H9 (cell line): ENCODE measurements around the gene MAP3K5. TPM values are rescaled to one million over a fixed set of nuclear protein-coding genes. Genes with fewer than 3 reads are reported as not detected.

Experiments
- DNase-seq: peaks from one replicate; pipeline ENCODE4 v3.0.0-alpha.2; 2017
- H2AFZ ChIP-seq: one replicate; pipeline ENCODE4 v1.6.1; 2013; ENCODE audit warnings: mild to moderate bottlenecking, low read length, control low read depth, moderate library complexity
- H2AK5ac ChIP-seq: 2 replicates; pipeline ENCODE4 v1.6.1; 2013; ENCODE audit warnings: low read length, control low read depth, mixed read lengths; ENCODE audit not compliant: insufficient read length
- H2BK120ac ChIP-seq: one replicate; pipeline ENCODE4 v1.6.1; 2013; ENCODE audit warnings: low read depth, mild to moderate bottlenecking, low read length, control low read depth, inconsistent platforms; ENCODE audit not compliant: poor library complexity, severe bottlenecking
- H2BK12ac ChIP-seq: 2 replicates; pipeline ENCODE4 v1.6.1; 2013; ENCODE audit warnings: low read length, control low read depth, mixed read lengths, low read depth; ENCODE audit not compliant: insufficient read length
- H2BK15ac ChIP-seq: 2 replicates; pipeline ENCODE4 v1.6.1; 2013; ENCODE audit warnings: low read depth, low read length, control low read depth
- H2BK20ac ChIP-seq: one replicate; pipeline ENCODE4 v1.6.1; 2013; ENCODE audit warnings: low read depth, mild to moderate bottlenecking, low read length, control low read depth, inconsistent platforms; ENCODE audit not compliant: poor library complexity, severe bottlenecking
- H2BK5ac ChIP-seq: 2 replicates; pipeline ENCODE4 v1.6.1; 2013; ENCODE audit warnings: low read length, control low read depth, mixed read lengths; ENCODE audit not compliant: insufficient read length
- H3K14ac ChIP-seq: 2 replicates; pipeline ENCODE4 v1.6.1; 2013; ENCODE audit warnings: low read length, control low read depth; ENCODE audit not compliant: insufficient read depth
- H3K18ac ChIP-seq: 2 replicates; pipeline ENCODE4 v1.6.1; 2013; ENCODE audit warnings: low read depth, mild to moderate bottlenecking, mixed read lengths, low read length, control low read depth; ENCODE audit not compliant: insufficient read length
- H3K23ac ChIP-seq: 2 replicates; pipeline ENCODE4 v1.6.1; 2013; ENCODE audit warnings: low read length, control low read depth, mixed read lengths, low read depth; ENCODE audit not compliant: insufficient read length
- H3K23me2 ChIP-seq: 2 replicates; pipeline ENCODE4 v1.6.1; 2013; ENCODE audit warnings: low read depth, mild to moderate bottlenecking, mixed read lengths, low read length, control low read depth; ENCODE audit not compliant: insufficient read length, poor library complexity, severe bottlenecking
- H3K27ac ChIP-seq: 2 replicates; pipeline ENCODE4 v1.5.1; 2013; ENCODE audit warnings: low read length, control low read depth, mixed read lengths, low read depth; ENCODE audit not compliant: insufficient read length
- H3K27me3 ChIP-seq: 2 replicates; pipeline ENCODE4 v1.6.1; 2013; ENCODE audit warnings: low read length, control low read depth, inconsistent platforms; ENCODE audit not compliant: insufficient read depth
- H3K4ac ChIP-seq: 2 replicates; pipeline ENCODE4 v1.6.1; 2013; ENCODE audit warnings: low read depth, mild to moderate bottlenecking, control low read depth, inconsistent platforms, low read length, moderate library complexity
- H3K4me1 ChIP-seq: 2 replicates; pipeline ENCODE4 v1.6.1; 2013; ENCODE audit warnings: low read length, control low read depth, inconsistent platforms; ENCODE audit not compliant: insufficient read depth
- H3K4me2 ChIP-seq: 2 replicates; pipeline ENCODE4 v1.6.1; 2013; ENCODE audit warnings: low read length, control low read depth, mixed read lengths; ENCODE audit not compliant: insufficient read length, insufficient read depth
- H3K56ac ChIP-seq: 2 replicates; pipeline ENCODE4 v1.6.1; 2013; ENCODE audit warnings: low read depth, mild to moderate bottlenecking, mixed read lengths, low read length, control low read depth; ENCODE audit not compliant: insufficient read length
- H3K79me1 ChIP-seq: 2 replicates; pipeline ENCODE4 v1.6.1; 2013; ENCODE audit warnings: low read depth, mild to moderate bottlenecking, moderate library complexity, low read length, control low read depth, inconsistent platforms; ENCODE audit not compliant: insufficient read depth, poor library complexity, severe bottlenecking
- H3K79me2 ChIP-seq: 2 replicates; pipeline ENCODE4 v1.6.1; 2013; ENCODE audit warnings: low read length, control low read depth, inconsistent platforms; ENCODE audit not compliant: insufficient read depth
- H3K9ac ChIP-seq: 2 replicates; pipeline ENCODE4 v1.6.1; 2013; ENCODE audit warnings: low read length, control low read depth, mixed read lengths; ENCODE audit not compliant: insufficient read length; ENCODE audit errors: extremely low read depth
- H3K9me3 ChIP-seq: one replicate; pipeline ENCODE4 v1.6.1; 2013; ENCODE audit warnings: low read depth, low read length, inconsistent platforms; ENCODE audit not compliant: control insufficient read depth
- H3T11ph ChIP-seq: one replicate; pipeline ENCODE4 v1.6.1; 2013; ENCODE audit warnings: mild to moderate bottlenecking, low read length, control low read depth, inconsistent platforms
- H4K20me1 ChIP-seq: one replicate; pipeline ENCODE4 v1.6.1; 2013; ENCODE audit not compliant: control insufficient read depth, insufficient read length, insufficient read depth
- H4K5ac ChIP-seq: 2 replicates; pipeline ENCODE4 v1.6.1; 2013; ENCODE audit warnings: low read depth, mild to moderate bottlenecking, mixed read lengths, low read length, control low read depth; ENCODE audit not compliant: insufficient read length
- H4K8ac ChIP-seq: replicated peaks from 2 replicates; pipeline ENCODE4 v1.6.1; 2013; ENCODE audit warnings: low read length, control low read depth, mixed read lengths, low read depth; ENCODE audit not compliant: insufficient read length
- H4K91ac ChIP-seq: 2 replicates; pipeline ENCODE4 v1.6.1; 2013; ENCODE audit warnings: low read depth, mild to moderate bottlenecking, moderate library complexity, mixed read lengths, low read length, control low read depth; ENCODE audit not compliant: insufficient read length
- H3K27ac Mint-ChIP-seq, 3 experiments: 2 replicates in 2 of 3; 3 replicates in 1 of 3; pipeline ENCODE4 v1.8.0; 2020 to 2021; ENCODE audit warnings: mixed read lengths in 3 of 3, mild to moderate bottlenecking in 1 of 3, moderate library complexity in 1 of 3
- H3K27me3 Mint-ChIP-seq: 2 replicates; pipeline ENCODE4 v1.8.0; 2021; ENCODE audit warnings: low read depth, mild to moderate bottlenecking, moderate library complexity, mixed read lengths
- H3K36me3 Mint-ChIP-seq, 3 experiments: 2 replicates in 2 of 3; 3 replicates in 1 of 3; pipeline ENCODE4 v1.8.0; 2020 to 2021; ENCODE audit warnings: low read depth in 3 of 3, mixed read lengths in 3 of 3; ENCODE audit not compliant: insufficient read depth in 1 of 3
- H3K4me1 Mint-ChIP-seq, 2 experiments: 2 replicates each; pipeline ENCODE4 v1.8.0; 2020; ENCODE audit warnings: mixed read lengths in 2 of 2
- H3K4me3 Mint-ChIP-seq, 2 experiments: 2 replicates in 1 of 2; 3 replicates in 1 of 2; pipeline ENCODE4 v1.8.0; 2020 to 2021; ENCODE audit warnings: mild to moderate bottlenecking in 2 of 2, mixed read lengths in 2 of 2, moderate library complexity in 1 of 2
- H3K9me3 Mint-ChIP-seq, 2 experiments: 2 replicates in 1 of 2; 3 replicates in 1 of 2; pipeline ENCODE4 v1.8.0; 2020; ENCODE audit warnings: mild to moderate bottlenecking in 2 of 2, mixed read lengths in 2 of 2, moderate library complexity in 1 of 2
- WGBS: extraction: QIAGEN DNeasy Blood & Tissue Kit; methylation state at CpG from one replicate; pipeline ENCODE4 v1.1.7; 2013; ENCODE audit warnings: missing lambda C conversion rate, low lambda C conversion rate, mixed read lengths; ENCODE audit not compliant: insufficient read length; ENCODE audit errors: extremely low coverage; 5-methylcytosine and 5-hydroxymethylcytosine counted together
- total RNA-seq: library from RNA; stranded (reverse); gene quantifications from 2 replicates; pipeline ENCODE4 v1.2.1, GENCODE V29; 2021
- TF ChIP-seq, protein P1 (sequence below): fragments of 200-600 bp; sonication (generic); conservative IDR thresholded peaks from 3 replicates; pipeline ENCODE4 v1.8.0; 2021; ENCODE audit warnings: antibody characterized with exemption, mild to moderate bottlenecking

MAP3K5 gene
- total RNA-seq, 1 experiment from 2014 or later = 1.6 TPM

DNA sequence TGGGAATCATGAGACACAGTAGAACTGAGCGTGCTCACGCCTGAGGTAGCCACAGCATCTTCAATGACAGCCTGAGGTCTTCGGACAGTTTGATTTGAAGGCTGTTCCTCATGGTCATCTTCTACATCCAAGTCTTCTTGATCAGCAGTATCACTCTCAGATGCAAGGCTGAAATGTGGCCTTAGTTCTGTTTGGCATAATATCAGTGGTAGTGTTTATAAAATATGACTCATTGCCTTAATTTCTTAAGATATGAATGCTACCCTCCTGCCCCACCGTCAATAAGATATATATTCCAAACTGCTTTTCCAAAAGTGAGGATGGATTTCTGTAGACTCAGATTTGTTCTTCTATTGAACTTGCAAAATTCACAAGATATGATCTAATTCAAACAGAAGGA is 224.6 kb downstream of the MAP3K5 start:
- Histone ChIP-seq H2BK15ac (no peak overlapping the region), H2AK5ac (no peak overlapping the region), H3K4me2 (no peak overlapping the region), H3K18ac (no peak overlapping the region), H3K79me2 (no peaks in the 10 kb centered on the region), H4K8ac (no peak overlapping the region), H3K56ac (no peak overlapping the region), H3K14ac (no peak overlapping the region), H3K9me3 (peaks cover 11% of the 10 kb centered on the region), H3K4ac (no peak overlapping the region), H4K20me1 (no peaks in the 10 kb centered on the region), H3K27me3 (no peaks in the 10 kb centered on the region), H2AFZ (no peak overlapping the region), H2BK120ac (no peak overlapping the region), H4K5ac (no peak overlapping the region), H3K9ac (no peak overlapping the region), H3K23ac (no peak overlapping the region), H3K4me1 (no peaks in the 10 kb centered on the region), H3K79me1 (no peaks in the 10 kb centered on the region), H2BK20ac (no peak overlapping the region), H3T11ph (no peak overlapping the region), H2BK5ac (no peak overlapping the region), H4K91ac (no peak overlapping the region), H3K27ac (no peak overlapping the region), H3K23me2 (no peaks in the 10 kb centered on the region), H2BK12ac (no peak overlapping the region)
- no peaks in the 10 kb centered on the region for H3K27me3 Mint-ChIP-seq
- H3K9me3 Mint-ChIP-seq = peaks cover 21 to 24% of the 10 kb centered on the region in 2 experiments
- H3K4me1 Mint-ChIP-seq = peaks cover 7 to 8% of the 10 kb centered on the region in 2 experiments
- peaks cover 10 to 27% (median 26%) of the 10 kb centered on the region in 3 experiments for H3K36me3 Mint-ChIP-seq
- no peak overlapping the region for H3K4me3 Mint-ChIP-seq
- no peak overlapping the region for H3K27ac Mint-ChIP-seq
- TF ChIP-seq, protein P1, sequence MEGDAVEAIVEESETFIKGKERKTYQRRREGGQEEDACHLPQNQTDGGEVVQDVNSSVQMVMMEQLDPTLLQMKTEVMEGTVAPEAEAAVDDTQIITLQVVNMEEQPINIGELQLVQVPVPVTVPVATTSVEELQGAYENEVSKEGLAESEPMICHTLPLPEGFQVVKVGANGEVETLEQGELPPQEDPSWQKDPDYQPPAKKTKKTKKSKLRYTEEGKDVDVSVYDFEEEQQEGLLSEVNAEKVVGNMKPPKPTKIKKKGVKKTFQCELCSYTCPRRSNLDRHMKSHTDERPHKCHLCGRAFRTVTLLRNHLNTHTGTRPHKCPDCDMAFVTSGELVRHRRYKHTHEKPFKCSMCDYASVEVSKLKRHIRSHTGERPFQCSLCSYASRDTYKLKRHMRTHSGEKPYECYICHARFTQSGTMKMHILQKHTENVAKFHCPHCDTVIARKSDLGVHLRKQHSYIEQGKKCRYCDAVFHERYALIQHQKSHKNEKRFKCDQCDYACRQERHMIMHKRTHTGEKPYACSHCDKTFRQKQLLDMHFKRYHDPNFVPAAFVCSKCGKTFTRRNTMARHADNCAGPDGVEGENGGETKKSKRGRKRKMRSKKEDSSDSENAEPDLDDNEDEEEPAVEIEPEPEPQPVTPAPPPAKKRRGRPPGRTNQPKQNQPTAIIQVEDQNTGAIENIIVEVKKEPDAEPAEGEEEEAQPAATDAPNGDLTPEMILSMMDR = no peak
- DNase-seq = no peak
- WGBS = no CpG with 5 or more reads among the region's 4 CpGs
